IMR-90 (cell line): ENCODE results near the gene PRRT2.

ENCODE experiments used
- ELK1 ChIP-seq: fragments of 150-350 bp; IDR thresholded peaks from 2 replicates; pipeline ENCODE4 v1.6.1; 2016; ENCODE audit warnings: low read depth, mild to moderate bottlenecking, low read length, moderate library complexity, borderline replicate concordance
- FOS ChIP-seq: fragments of 150-350 bp; IDR thresholded peaks from 2 replicates; pipeline ENCODE4 v1.6.1; 2016; ENCODE audit warnings: low read depth, low read length
- MAFK ChIP-seq: IDR thresholded peaks from 2 replicates; pipeline ENCODE4 v1.6.1; 2012; ENCODE audit warnings: low read depth, low read length, improper control_type of control experiment
- MXI1 ChIP-seq: IDR thresholded peaks from 2 replicates; pipeline ENCODE4 v1.6.1; 2012; ENCODE audit warnings: low read depth, mild to moderate bottlenecking, low read length, moderate library complexity, borderline replicate concordance
- POLR2A ChIP-seq: IDR thresholded peaks from 2 replicates; pipeline ENCODE4 v1.6.1; 2012; ENCODE audit warnings: mild to moderate bottlenecking, low read depth, low read length
- RAD21 ChIP-seq: IDR thresholded peaks from 2 replicates; pipeline ENCODE4 v1.6.1; 2012; ENCODE audit warnings: low read length, improper control_type of control experiment
- RCOR1 ChIP-seq: IDR thresholded peaks from 2 replicates; pipeline ENCODE4 v1.6.1; 2012; ENCODE audit warnings: mild to moderate bottlenecking, low read length, improper control_type of control experiment; ENCODE audit not compliant: insufficient replicate concordance
- RFX5 ChIP-seq: IDR thresholded peaks from 2 replicates; pipeline ENCODE4 v1.8.0; 2012; ENCODE audit warnings: low read depth, mild to moderate bottlenecking, low read length, moderate library complexity
- SMC3 ChIP-seq: fragments of 150-350 bp; IDR thresholded peaks from 2 replicates; pipeline ENCODE4 v1.6.1; 2016; ENCODE audit warnings: low read depth, mild to moderate bottlenecking, antibody characterized with exemption, low read length, moderate library complexity
- USF2 ChIP-seq: fragments of 150-350 bp; IDR thresholded peaks from 2 replicates; pipeline ENCODE4 v1.6.1; 2017; ENCODE audit warnings: mild to moderate bottlenecking, antibody characterized with exemption, low read length, low read depth
- TF ChIP-seq, protein P1 (sequence below): conservative IDR thresholded peaks from 2 replicates; pipeline ENCODE4 v1.5.1; 2012; ENCODE audit warnings: mild to moderate bottlenecking, low read depth, low read length, improper control_type of control experiment

GRCh38 chr16:29864205-29864604, 52.2 kb downstream of the PRRT2 start:
- TF ChIP-seq, protein P1, sequence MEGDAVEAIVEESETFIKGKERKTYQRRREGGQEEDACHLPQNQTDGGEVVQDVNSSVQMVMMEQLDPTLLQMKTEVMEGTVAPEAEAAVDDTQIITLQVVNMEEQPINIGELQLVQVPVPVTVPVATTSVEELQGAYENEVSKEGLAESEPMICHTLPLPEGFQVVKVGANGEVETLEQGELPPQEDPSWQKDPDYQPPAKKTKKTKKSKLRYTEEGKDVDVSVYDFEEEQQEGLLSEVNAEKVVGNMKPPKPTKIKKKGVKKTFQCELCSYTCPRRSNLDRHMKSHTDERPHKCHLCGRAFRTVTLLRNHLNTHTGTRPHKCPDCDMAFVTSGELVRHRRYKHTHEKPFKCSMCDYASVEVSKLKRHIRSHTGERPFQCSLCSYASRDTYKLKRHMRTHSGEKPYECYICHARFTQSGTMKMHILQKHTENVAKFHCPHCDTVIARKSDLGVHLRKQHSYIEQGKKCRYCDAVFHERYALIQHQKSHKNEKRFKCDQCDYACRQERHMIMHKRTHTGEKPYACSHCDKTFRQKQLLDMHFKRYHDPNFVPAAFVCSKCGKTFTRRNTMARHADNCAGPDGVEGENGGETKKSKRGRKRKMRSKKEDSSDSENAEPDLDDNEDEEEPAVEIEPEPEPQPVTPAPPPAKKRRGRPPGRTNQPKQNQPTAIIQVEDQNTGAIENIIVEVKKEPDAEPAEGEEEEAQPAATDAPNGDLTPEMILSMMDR, result no peak
- no peak for TF ChIP-seq RCOR1
- TF ChIP-seq POLR2A, result no peak
- no peak for TF ChIP-seq RFX5
- no peak for TF ChIP-seq ELK1
- no peak for TF ChIP-seq SMC3
- no peak for TF ChIP-seq USF2
- TF ChIP-seq FOS, result no peak
- TF ChIP-seq MXI1, result no peak
- TF ChIP-seq RAD21, result no peak
- TF ChIP-seq MAFK, result no peak
